Heart right ventricle (tissue), 16 donors: ENCODE data around the gene TMPRSS11D. TPM values are rescaled to one million over a fixed set of nuclear protein-coding genes. Genes with fewer than 3 reads are reported as not detected.

Source experiments
- ATAC-seq, 8 donors: fragments of 200-7000 bp; cut with Tn5 transposase; one replicate each; pipeline ENCODE4 v1.9.1; 2020; ENCODE audit warnings: mild to moderate bottlenecking in 8 of 8, moderate library complexity in 8 of 8, moderate number of reproducible peaks in 1 of 8
- DNase-seq, 2 donors: peaks; one replicate each; pipeline ENCODE4 v3.0.0-alpha.2; 2020
- H3K27ac ChIP-seq, 10 donors: fragments of 200-600 bp; sonication (generic) in 2 of 10; one replicate each; pipeline versions ENCODE4 v1.5.0 to v1.8.0; 2020 to 2022; ENCODE audit warnings: mild to moderate bottlenecking in 3 of 10
- H3K27me3 ChIP-seq, 7 donors: fragments of 200-600 bp; one replicate each; pipeline ENCODE4 v1.8.0; 2021 to 2022; ENCODE audit warnings: mild to moderate bottlenecking in 2 of 7
- H3K36me3 ChIP-seq, 9 donors: fragments of 200-600 bp; sonication (generic) in 1 of 9; one replicate each; pipeline versions ENCODE4 v1.5.0 to v1.8.0; 2020 to 2022; ENCODE audit warnings: mild to moderate bottlenecking in 2 of 9
- H3K4me1 ChIP-seq, 9 donors: fragments of 200-600 bp; sonication (generic) in 1 of 9; one replicate each; pipeline versions ENCODE4 v1.5.0 to v1.8.0; 2020 to 2022; ENCODE audit warnings: mild to moderate bottlenecking in 4 of 9
- H3K4me3 ChIP-seq, 10 donors: fragments of 200-600 bp; sonication (generic) in 2 of 10; one replicate each; pipeline versions ENCODE4 v1.5.0 to v1.8.0; 2020 to 2022; ENCODE audit warnings: mild to moderate bottlenecking in 7 of 10, moderate library complexity in 2 of 10
- H3K9me3 ChIP-seq, 11 donors: fragments of 200-600 bp in 10 of 11; sonication (generic) in 2 of 11; one replicate each; pipeline versions ENCODE4 v1.5.0 to v1.8.0; 2013 to 2022; ENCODE audit warnings: mild to moderate bottlenecking in 2 of 11, control low read depth in 1 of 11, moderate library complexity in 1 of 11
- CTCF ChIP-seq, 9 donors: fragments of 200-600 bp; sonication (generic) in 2 of 9; IDR thresholded peaks; one replicate each; pipeline versions ENCODE4 v1.5.0 to v1.8.0; 2021 to 2022; ENCODE audit warnings: antibody characterized with exemption in 9 of 9, mild to moderate bottlenecking in 5 of 9, moderate library complexity in 1 of 9
- WGBS, 2 donors: extraction: QIAGEN DNeasy Blood & Tissue Kit; methylation state at CpG; one replicate each; pipeline ENCODE4 v1.1.7; 2013; ENCODE audit warnings: inconsistent platforms in 1 of 2; 5-methylcytosine and 5-hydroxymethylcytosine counted together
- intact Hi-C, 10 donors: fragments of 100-400 bp; cut with DNase I; formaldehyde crosslinking; loops; one replicate each; pipeline versions ENCODE4 v1.11.1 to v1.14.2; 2022
- polyA plus RNA-seq, 2 donors: library from polyadenylated mRNA; stranded (reverse); fragments of 200-250 nt; gene quantifications; one replicate each; pipeline ENCODE4 v1.2.3, GENCODE V29; 2013
- total RNA-seq, 10 donors: library from RNA; stranded (reverse); fragmentation: NEBNext Ultra II Directional in 3 of 10; extraction: Animal tissue kit (Norgen Biotek cat#: 25700) in 3 of 10; gene quantifications; one replicate each; pipeline versions ENCODE4 v1.2.1 to v1.2.4, GENCODE V29; 2021 to 2023
- donor health status: Arrhythmogenic right ventricular cardiomyopathy.
- donor health status: ischemic (EF 13 %, LVEDD 7.1; RV severe dilation, severe dysfunction).
- donor health status: healthy with polysubstance abuse.
- donor health status: DM: no; HTN: yes; CAD: no.
- donor health status: DM: no; HTN: no; CAD: no.
- donor health status: ischemic (EF 25% LVEDD 6.9; RV normal size, moderate dysfunction).
- donor health status: ischemic (EF 25% LVEDD 5.7; RV mildly dilated, moderate dysfunction).
- donor health status: healthy.
- donor health status: DM: yes; HTN: yes; CAD: no.
- donor health status: Ischemic cardiomyopathy.
- donor health status: ischemic (EF 35%, LVEDD 5.7; RV mildly dilated, moderate dysfunction).
- donor health status: nonischemic (EF 11% LVEDD 7.7; RV severe dilation, severe dysfunction).
- donor health status: DM: yes; HTN: yes; CAD: no.
- donor health status: PGD.
- donor health status: ischemic (EF 29% LVEDD 5.4; RV normal size, mild dysfunction).
- donor health status: nonischemic (EF 23%, LVEDD 6.1; RV moderate dilation, normal function).

TMPRSS11D gene
- total and polyA plus RNA-seq, 12 donors: 0.03 TPM; not detected in 11

DNA sequence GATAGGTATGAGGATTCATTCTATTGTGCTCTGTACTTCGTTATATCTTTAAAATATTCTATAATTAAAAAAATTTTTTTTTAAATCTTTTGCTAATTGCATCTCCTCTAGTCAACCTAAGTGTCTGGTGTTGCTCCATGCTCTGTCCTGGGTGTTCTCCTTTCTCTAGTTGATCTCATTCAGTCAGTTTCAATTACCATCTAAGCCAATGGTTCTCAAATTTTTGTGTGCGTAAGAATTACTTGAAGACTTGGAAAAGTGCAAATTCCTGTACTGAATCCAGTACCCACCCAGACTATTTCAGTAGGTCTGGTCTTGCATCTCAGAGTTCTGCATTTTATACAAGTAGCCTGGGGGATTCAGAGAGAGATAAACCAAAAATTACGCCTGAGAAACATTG, 6.7 kb downstream of the TMPRSS11D start:
- Histone ChIP-seq H3K27ac (no peak overlapping the region), H3K4me3 (no peak overlapping the region), H3K27me3 (no peaks in the 10 kb centered on the region), H3K9me3 (no peaks in the 10 kb centered on the region), H3K36me3 (no peaks in the 10 kb centered on the region), H3K4me1 (no peaks in the 10 kb centered on the region)
- ATAC-seq: no peak
- intact Hi-C loops: no loop called here
- 69 to 81% methylated on average over 3 of the region's 3 CpGs for WGBS, 2 donors
- no peak for DNase-seq
- TF ChIP-seq CTCF (IDR thresholded peaks at IDR 0.05): no peak

- ATAC-seq: no peak
- 46 to 54% methylated on average over 2 of the region's 2 CpGs for WGBS, 2 donors
- no peak overlapping the region for H3K27ac ChIP-seq
- no peak overlapping the region for H3K4me3 ChIP-seq
- no peaks in the 10 kb centered on the region for H3K36me3 ChIP-seq
- no peaks in the 10 kb centered on the region for H3K9me3 ChIP-seq
- DNase-seq: no peak
- H3K27me3 ChIP-seq: no peaks in the 10 kb centered on the region
- H3K4me1 ChIP-seq: no peaks in the 10 kb centered on the region
- intact Hi-C loops: loop anchor here in 1 of 10 donors (5.0 kb wide), 1 partner anchor 302 kb away; no protein-coding TSS in a partner anchor
- no peak for TF ChIP-seq CTCF (IDR thresholded peaks at IDR 0.05)
Measured at GRCh38 chr4:67874986-67875385, 8.8 kb downstream of the TMPRSS11D start.

GRCh38 chr4:67873116-67873515, 10.7 kb downstream of the TMPRSS11D start:
- intact Hi-C loops: loop anchor here in 1 of 10 donors (5.0 kb wide), 1 partner anchor 304 kb away; no protein-coding TSS in a partner anchor
- H3K4me3 ChIP-seq: no peak overlapping the region
- no peak overlapping the region for H3K27ac ChIP-seq
- no peaks in the 10 kb centered on the region for H3K27me3 ChIP-seq
- no peaks in the 10 kb centered on the region for H3K9me3 ChIP-seq
- DNase-seq (no peak), ATAC-seq (no peak)
- 55 to 75% methylated on average over 1 of the region's 1 CpG for WGBS, 2 donors
- H3K4me1 ChIP-seq: no peaks in the 10 kb centered on the region
- TF ChIP-seq CTCF (IDR thresholded peaks at IDR 0.05): no peak
- no peaks in the 10 kb centered on the region for H3K36me3 ChIP-seq

DNA sequence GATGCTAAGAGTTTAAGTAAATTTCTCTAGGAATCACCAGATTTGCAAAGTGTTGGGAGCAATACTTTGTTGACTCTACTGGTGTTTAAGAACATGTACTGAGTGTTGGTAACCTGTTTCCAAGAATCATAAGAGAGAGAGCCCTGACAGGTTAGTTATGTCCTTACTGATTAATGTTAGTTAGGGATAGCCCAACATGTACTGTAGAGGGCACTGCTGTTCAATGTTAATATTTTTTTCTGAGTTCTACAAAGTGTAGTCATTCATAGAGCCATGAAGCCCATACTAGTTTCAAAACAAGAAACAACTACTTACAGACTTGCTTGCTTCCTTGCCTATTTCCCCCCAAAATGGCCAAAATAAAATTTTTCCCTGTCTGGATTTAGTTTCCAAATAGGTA, 11.9 kb downstream of the TMPRSS11D start:
- peak in 5 of 9 donors; percentile 15 to 44 (median 28) for TF ChIP-seq CTCF (IDR thresholded peaks at IDR 0.05)
- Histone ChIP-seq H3K27me3 (no peaks in the 10 kb centered on the region), H3K4me1 (no peaks in the 10 kb centered on the region), H3K27ac (no peak overlapping the region), H3K4me3 (no peak overlapping the region), H3K9me3 (peaks cover 0 to 7% (median 0%) of the 10 kb centered on the region in 11 donors), H3K36me3 (no peaks in the 10 kb centered on the region)
- DNase-seq (no peak), ATAC-seq (peak in 1 of 8 donors; percentile 46)
- intact Hi-C loops: loop anchor here in 1 of 10 donors (5.0 kb wide), 1 partner anchor 305 kb away; no protein-coding TSS in a partner anchor
